Measurements from ENCODE around the gene SCMH1.

DNA sequence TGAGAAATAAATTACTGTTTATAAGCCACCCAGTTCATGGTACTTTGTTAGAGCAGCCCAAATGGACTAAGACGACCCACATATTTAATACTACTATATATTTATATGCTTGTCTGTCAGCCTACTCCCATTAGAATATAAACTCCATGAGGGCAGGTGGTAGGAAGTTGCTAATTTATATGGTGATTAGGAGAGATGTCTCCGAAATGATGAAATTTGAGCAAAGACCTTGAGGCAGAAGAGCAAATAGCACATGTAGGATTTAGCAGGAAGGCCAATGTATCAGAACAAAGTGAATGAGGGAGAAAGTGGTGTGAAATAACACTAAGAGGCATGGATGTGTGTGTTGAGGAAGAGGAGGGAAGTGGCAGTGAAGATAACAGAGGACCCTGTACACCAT is 210.0 kb downstream of the SCMH1 start:
- TF ChIP-seq, protein P1, sequence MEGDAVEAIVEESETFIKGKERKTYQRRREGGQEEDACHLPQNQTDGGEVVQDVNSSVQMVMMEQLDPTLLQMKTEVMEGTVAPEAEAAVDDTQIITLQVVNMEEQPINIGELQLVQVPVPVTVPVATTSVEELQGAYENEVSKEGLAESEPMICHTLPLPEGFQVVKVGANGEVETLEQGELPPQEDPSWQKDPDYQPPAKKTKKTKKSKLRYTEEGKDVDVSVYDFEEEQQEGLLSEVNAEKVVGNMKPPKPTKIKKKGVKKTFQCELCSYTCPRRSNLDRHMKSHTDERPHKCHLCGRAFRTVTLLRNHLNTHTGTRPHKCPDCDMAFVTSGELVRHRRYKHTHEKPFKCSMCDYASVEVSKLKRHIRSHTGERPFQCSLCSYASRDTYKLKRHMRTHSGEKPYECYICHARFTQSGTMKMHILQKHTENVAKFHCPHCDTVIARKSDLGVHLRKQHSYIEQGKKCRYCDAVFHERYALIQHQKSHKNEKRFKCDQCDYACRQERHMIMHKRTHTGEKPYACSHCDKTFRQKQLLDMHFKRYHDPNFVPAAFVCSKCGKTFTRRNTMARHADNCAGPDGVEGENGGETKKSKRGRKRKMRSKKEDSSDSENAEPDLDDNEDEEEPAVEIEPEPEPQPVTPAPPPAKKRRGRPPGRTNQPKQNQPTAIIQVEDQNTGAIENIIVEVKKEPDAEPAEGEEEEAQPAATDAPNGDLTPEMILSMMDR (conservative IDR thresholded peaks at IDR 0.05; ENCODE audit: low read depth, low read length), result no peak
- TF ChIP-seq POLR2A (IDR thresholded peaks at IDR 0.05; ENCODE audit: low read depth, low read length), result no peak

All from IMR-90 (cell line).